GM18520 (cell line): Measurements from ENCODE around the gene SLC13A5.

ENCODE experiments used
- ATAC-seq: cut with Tn5 transposase; IDR thresholded peaks from one replicate; pipeline ENCODE4 v1.9.1; 2021; ENCODE audit not compliant: unreplicated experiment

Gene SLC13A5

DNA sequence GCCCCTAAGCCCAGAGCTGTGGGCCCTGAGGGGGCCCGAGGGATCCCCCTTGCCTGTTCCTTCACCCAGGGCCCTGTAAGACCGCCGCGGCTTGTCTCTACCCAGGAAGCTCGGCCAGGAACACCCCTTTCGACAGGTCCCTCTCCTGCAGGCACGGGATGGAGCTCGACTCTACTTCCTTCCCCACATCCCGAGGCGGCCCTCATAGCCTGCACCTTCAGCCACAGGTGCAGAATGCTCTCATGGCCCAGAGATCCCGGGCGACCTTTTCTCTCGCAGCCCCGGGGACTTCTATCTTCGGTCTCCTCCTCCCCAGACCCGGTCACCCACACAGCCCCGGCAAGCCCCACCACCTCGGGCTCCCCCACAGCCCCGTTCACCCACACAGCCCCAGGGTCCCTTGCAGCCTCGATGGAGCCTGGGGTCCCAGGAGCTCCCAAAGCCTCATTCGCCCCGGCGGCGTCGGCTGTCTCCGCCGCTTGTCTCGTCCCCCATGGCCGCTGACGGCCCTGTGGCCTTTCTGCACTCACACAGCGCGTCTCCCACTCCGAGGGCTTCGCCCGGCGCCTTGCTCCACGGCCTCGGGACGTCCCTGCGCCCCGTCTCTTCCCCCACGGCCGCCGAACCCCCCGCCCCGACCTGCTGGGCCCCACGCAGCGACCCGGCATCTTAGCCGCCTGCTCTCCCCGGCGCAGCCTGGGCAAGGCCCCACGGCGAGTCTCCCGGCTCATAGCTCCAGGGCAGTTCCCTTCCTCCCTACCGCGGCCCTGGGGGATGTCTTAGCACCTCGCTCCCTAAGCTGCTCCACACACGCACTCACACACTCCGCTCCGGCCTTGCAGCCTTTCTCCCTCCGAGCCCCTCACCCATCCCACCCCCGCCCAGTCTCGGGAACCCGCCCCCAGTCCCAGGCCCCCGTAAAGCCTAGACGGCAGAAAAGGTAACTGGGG lies 73.3 kb downstream of the SLC13A5 start:
- ATAC-seq, result no peak

DNA sequence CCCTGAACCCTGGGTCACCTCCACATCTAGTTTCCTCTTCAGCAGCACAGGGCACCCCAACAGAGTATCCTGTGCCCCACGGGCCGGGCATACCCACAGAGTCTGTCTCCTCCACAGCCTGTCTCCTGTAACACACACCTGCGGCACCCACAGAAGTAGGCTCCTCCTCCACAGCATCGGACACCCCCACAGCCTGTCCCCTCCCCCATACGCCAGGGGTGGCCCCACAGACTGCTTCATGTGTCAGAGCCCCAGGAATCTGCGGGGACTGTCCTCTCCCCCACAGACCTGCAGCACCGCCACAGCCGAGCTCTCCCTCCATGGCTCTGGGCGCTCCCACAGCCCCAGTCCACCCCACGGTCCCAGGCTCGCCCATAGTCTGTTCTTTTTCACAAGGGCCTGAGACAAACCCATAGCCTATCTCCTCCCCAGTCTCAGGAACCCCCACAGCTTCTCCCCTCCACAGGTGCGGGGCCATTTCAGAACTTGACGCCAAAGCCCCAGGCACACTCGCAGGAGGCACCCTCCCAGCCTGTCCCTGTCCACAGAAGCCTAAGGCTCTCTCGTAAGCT lies 74.1 kb downstream of the SLC13A5 start:
- no peak for ATAC-seq

DNA sequence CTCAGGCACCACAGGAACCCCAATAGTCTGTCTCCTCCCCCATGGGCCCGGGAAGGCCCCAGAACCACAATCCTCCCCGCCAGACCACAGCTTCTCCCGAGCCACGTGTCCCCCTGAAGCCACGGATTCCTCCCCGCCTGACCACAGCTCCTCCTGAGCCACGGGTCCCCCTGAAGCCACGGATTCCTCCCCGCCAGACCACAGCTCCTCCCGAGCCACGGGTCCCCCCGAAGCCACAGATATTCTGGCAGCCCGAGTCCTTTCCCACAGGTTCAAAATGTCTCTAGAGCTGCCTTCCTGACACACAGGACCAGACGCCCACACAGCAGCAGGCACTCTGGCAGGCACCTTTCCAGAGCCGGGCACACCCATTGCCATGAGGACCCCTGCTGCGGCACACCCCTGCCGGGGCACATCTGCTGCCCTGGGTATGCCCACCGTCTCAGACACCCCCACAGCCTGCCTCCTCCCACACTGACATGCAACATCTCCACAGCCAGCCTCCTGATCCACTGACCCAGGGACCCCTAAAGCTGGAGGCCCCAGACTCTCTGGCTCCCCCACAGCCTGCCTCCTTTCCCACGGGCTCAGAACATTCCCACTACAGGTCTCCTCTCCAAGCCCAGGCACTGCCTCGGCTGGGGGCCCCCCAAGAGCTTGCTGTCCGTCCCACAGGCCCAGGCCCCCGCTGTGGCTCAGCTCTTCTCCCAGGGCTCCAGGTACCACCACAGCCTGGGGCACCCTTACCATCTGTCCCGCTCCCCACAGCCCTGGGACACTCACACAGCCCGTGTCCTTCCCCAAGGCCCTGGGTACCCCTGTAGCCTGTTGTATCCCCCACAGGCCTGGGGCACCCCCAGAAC lies 74.9 kb downstream of the SLC13A5 start:
- no peak for ATAC-seq

DNA sequence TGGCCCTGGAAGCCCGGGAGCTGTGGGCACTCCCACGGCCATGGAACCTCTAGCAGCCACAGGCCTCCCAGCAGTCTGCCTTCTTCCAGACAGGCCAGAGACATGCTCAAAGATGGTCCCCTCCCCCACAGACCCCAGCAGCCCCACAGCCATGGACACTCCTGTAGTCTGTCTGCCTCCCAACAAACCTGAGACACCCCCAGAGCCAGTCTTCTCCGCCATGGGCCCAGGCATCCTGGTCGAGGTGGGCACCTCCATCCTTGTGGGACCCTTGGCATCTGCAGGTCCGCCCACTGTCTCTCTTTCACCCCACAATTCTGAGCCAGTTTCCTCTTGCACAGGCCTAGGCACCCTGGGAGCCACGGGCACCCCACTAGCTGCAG lies 75.7 kb downstream of the SLC13A5 start:
- no peak for ATAC-seq

DNA sequence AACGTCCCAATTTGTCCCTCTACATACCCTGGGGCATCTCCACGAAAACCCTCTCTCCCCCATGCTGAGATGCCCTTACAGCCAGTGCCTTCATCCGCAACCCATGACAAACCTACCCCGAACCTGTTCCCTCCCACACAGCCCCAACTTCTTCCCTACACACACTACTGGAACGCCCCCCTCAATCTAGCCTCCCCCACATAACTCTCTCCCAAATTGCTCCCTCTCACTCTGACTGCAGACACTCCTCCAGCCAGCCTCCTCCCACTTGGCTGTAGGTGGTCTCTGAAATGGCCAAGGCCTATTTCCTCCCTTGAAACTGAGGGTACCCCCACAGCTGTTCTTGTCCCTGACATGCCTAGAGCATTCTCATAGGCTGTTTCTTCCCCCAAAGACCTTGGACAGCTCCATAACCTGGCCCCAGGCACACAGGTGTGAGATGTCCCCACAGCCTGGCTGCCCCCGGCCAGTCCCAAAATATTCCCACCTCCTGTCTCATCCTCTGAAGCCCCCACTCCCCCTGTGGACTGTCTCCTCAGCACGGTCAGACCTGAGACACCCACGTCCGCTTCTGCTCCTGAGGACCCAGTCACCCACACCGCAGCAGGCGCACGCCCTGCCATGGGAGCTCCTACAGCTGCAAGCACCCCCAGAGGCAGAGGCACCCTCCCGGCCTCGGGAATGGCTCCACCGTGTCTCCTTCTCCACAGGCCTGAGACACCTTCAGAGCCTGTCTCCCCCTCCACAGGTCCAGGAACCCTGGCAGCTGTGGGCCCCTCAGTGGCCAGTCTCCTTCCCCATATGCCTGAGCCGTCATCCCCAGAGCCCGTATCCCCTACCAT lies 76.3 kb downstream of the SLC13A5 start:
- ATAC-seq, result no peak

DNA sequence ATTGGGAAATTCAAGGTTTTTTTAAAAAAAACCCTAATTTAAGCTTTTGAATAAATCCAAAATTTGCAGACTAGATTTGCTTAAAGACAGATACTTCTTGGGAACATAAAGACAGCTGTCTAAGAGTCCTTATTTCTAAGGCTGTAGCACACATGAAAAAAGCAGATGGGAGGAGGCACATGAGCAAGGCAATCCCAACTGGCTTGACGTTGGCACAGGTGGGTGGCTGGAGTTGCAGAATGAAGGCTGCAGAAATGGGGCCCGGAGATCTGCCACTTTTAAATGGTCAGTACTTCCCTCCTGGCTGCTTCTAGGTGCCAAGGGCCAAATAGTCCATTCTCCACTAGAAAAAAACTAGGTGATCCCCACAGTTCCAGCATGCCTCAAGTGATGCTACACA lies 77.1 kb downstream of the SLC13A5 start:
- ATAC-seq, result no peak
